ENCODE results near the gene KCTD4. TPM values are rescaled to one million over a fixed set of nuclear protein-coding genes. Genes with fewer than 3 reads are reported as not detected.

Gene KCTD4
- polyA plus RNA-seq, 3 donors: 0.12 TPM; not detected in 2

GRCh38 chr13:45184693-45185092, 16.2 kb downstream of the KCTD4 start:
- Histone ChIP-seq H3K9me3 (replicated peaks in 1 of 2; ENCODE audit: control insufficient read depth in 1 of 2, insufficient read depth in 1 of 2, low read length in 2 of 2) (no peaks in the 10 kb centered on the region), H3K79me2 (ENCODE audit: insufficient read depth, low read length) (no peaks in the 10 kb centered on the region), H3K36me3 (replicated peaks in 1 of 2; ENCODE audit: control insufficient read depth in 1 of 2, insufficient read depth in 2 of 2, low read length in 2 of 2) (peaks cover 2 to 38% of the 10 kb centered on the region in 2 donors), H3K27ac (ENCODE audit: low read depth in 1 of 2, low read length in 2 of 2) (no peak overlapping the region), H3K4me1 (ENCODE audit: control insufficient read depth in 1 of 2, insufficient read depth in 2 of 2, low read length in 2 of 2) (no peaks in the 10 kb centered on the region), H3K27me3 (ENCODE audit: control insufficient read depth in 2 of 2, insufficient read depth in 2 of 2, low read length in 2 of 2) (no peaks in the 10 kb centered on the region), H4K20me1 (ENCODE audit: insufficient read depth, low read length) (no peaks in the 10 kb centered on the region), H3K9ac (ENCODE audit: insufficient read depth, low read length, poor library complexity, severe bottlenecking) (no peak overlapping the region), H3K4me2 (replicated peaks; ENCODE audit: extremely low read depth, low read length, poor library complexity, severe bottlenecking) (no peak overlapping the region), H3K4me3 (replicated peaks in 1 of 3; ENCODE audit: low read depth in 2 of 3, low read length in 3 of 3) (no peak overlapping the region), H2AFZ (ENCODE audit: insufficient read depth, low read depth, low read length, poor library complexity, severe bottlenecking) (no peak overlapping the region)
- H3K9me3 Mint-ChIP-seq: peaks cover 0 to 4% (median 3%) of the 10 kb centered on the region in 7 donors
- peak overlapping the region in 1 of 7 donors; percentile 60 for H3K27ac Mint-ChIP-seq
- 96% methylated on average over 4 of the region's 5 CpGs for WGBS (ENCODE audit: insufficient coverage)
- H3K27me3 Mint-ChIP-seq (ENCODE audit: low read depth in 3 of 3): peaks cover 0 to 1% (median 0%) of the 10 kb centered on the region in 3 donors
- intact Hi-C loops (cut with micrococcal nuclease): no loop called here
- H3K4me3 Mint-ChIP-seq: no peak overlapping the region
- H3K36me3 Mint-ChIP-seq: peaks cover 30 to 45% of the 10 kb centered on the region in 2 donors
- TF ChIP-seq CTCF (IDR thresholded peaks at IDR 0.05): no peak
- H3K4me1 Mint-ChIP-seq: no peaks in the 10 kb centered on the region
- DNase-seq: no peak

GRCh38 chr13:45180713-45181601, 19.9 kb downstream of the KCTD4 start:
- H3K4me3 Mint-ChIP-seq: no peak overlapping the region
- WGBS (ENCODE audit: insufficient coverage): 94% methylated on average over 6 of the region's 7 CpGs
- peaks cover 0 to 1% (median 0%) of the 10 kb centered on the region in 3 donors for H3K27me3 Mint-ChIP-seq (ENCODE audit: low read depth in 3 of 3)
- Histone ChIP-seq H3K9me3 (replicated peaks in 1 of 2; ENCODE audit: control insufficient read depth in 1 of 2, insufficient read depth in 1 of 2, low read length in 2 of 2) (no peaks in the 10 kb centered on the region), H3K79me2 (ENCODE audit: insufficient read depth, low read length) (no peaks in the 10 kb centered on the region), H3K4me2 (replicated peaks; ENCODE audit: extremely low read depth, low read length, poor library complexity, severe bottlenecking) (no peak overlapping the region), H4K20me1 (ENCODE audit: insufficient read depth, low read length) (no peaks in the 10 kb centered on the region), H3K27ac (ENCODE audit: low read depth in 1 of 2, low read length in 2 of 2) (no peak overlapping the region), H3K36me3 (replicated peaks in 1 of 2; ENCODE audit: control insufficient read depth in 1 of 2, insufficient read depth in 2 of 2, low read length in 2 of 2) (peaks cover 2 to 38% of the 10 kb centered on the region in 2 donors), H3K4me1 (ENCODE audit: control insufficient read depth in 1 of 2, insufficient read depth in 2 of 2, low read length in 2 of 2) (no peaks in the 10 kb centered on the region), H3K27me3 (ENCODE audit: control insufficient read depth in 2 of 2, insufficient read depth in 2 of 2, low read length in 2 of 2) (no peaks in the 10 kb centered on the region), H2AFZ (ENCODE audit: insufficient read depth, low read depth, low read length, poor library complexity, severe bottlenecking) (no peak overlapping the region), H3K4me3 (replicated peaks in 1 of 3; ENCODE audit: low read depth in 2 of 3, low read length in 3 of 3) (no peak overlapping the region), H3K9ac (ENCODE audit: insufficient read depth, low read length, poor library complexity, severe bottlenecking) (no peak overlapping the region)
- peaks cover 33 to 55% of the 10 kb centered on the region in 2 donors for H3K36me3 Mint-ChIP-seq
- H3K27ac Mint-ChIP-seq: peak overlapping the region in 1 of 7 donors; percentile 20
- DNase-seq: no peak
- no peaks in the 10 kb centered on the region for H3K9me3 Mint-ChIP-seq
- intact Hi-C loops (cut with micrococcal nuclease): no loop called here
- no peak for TF ChIP-seq CTCF (IDR thresholded peaks at IDR 0.05)
- no peaks in the 10 kb centered on the region for H3K4me1 Mint-ChIP-seq

All from CD14-positive monocyte (primary cell).